Caco-2 (cell line): ENCODE data around the gene ATP1A3. TPM values are rescaled to one million over a fixed set of nuclear protein-coding genes. Genes with fewer than 3 reads are reported as not detected.
"Not testable (repeated sequence)": the region's sequence is repeated elsewhere in the genome, so short reads cannot be mapped to it uniquely, and the experiment has no call there.

Experiments
- Bru-seq: library from RNA; stranded (reverse); fragments of 400-500 nt; gene quantifications from one replicate; lab custom pipeline; 2021; lab: Mats Ljungman, UMichigan
- BruChase-seq, 2 experiments: library from RNA; stranded (reverse); fragments of 400-500 nt; gene quantifications; one replicate each; lab custom pipeline; 2021; lab: Mats Ljungman, UMichigan
- BruUV-seq: library from RNA; stranded (reverse); fragments of 400-500 nt; replicated peaks from 2 replicates; lab custom pipeline; 2021; lab: Mats Ljungman, UMichigan
- CTCF ChIA-PET: fragments of 300-600 bp; sonication (Branson Sonifier 250); formaldehyde crosslinking; loops from one replicate; lab custom pipeline; 2022; ENCODE audit warnings: antibody characterized with exemption; lab: Charles Lee
- POLR2A ChIA-PET: fragments of 300-600 bp; sonication (Branson Sonifier 250); formaldehyde crosslinking; loops from one replicate; lab custom pipeline; 2022; ENCODE audit warnings: antibody characterized with exemption; lab: Charles Lee
- DNase-seq, 2 experiments: peaks; one replicate each; pipeline versions ENCODE4 v3.0.0 to v3.0.0-alpha.2; 2020 to 2022
- H3K27me3 ChIP-seq: replicated peaks from 2 replicates; pipeline ENCODE4 v1.6.0; 2011; ENCODE audit warnings: low read length; ENCODE audit not compliant: control insufficient read depth, insufficient read depth
- H3K36me3 ChIP-seq: 2 replicates; pipeline ENCODE4 v1.5.1; 2011; ENCODE audit warnings: low read length; ENCODE audit not compliant: control insufficient read depth, insufficient read depth
- H3K4me1 ChIP-seq: fragments of 250-450 bp; sonication (Bioruptor Pico); 2 replicates; pipeline ENCODE4 v1.5.1; 2020; ENCODE audit warnings: mild to moderate bottlenecking
- H3K4me3 ChIP-seq: 2 replicates; pipeline ENCODE4 v1.5.1; 2011; ENCODE audit warnings: low read depth, mild to moderate bottlenecking, control low read depth, low read length
- H3K9me3 ChIP-seq: fragments of 250-450 bp; sonication (Bioruptor Pico); 2 replicates; pipeline ENCODE4 v1.5.1; 2020; ENCODE audit warnings: mild to moderate bottlenecking, moderate library complexity
- H3K27ac Mint-ChIP-seq: one replicate; pipeline ENCODE4 v1.8.0; 2022; ENCODE audit warnings: mixed read lengths; ENCODE audit not compliant: unreplicated experiment
- H3K27me3 Mint-ChIP-seq: one replicate; pipeline ENCODE4 v1.8.0; 2022; ENCODE audit warnings: mixed read lengths; ENCODE audit not compliant: insufficient read depth, unreplicated experiment
- H3K36me3 Mint-ChIP-seq: one replicate; pipeline ENCODE4 v1.8.0; 2022; ENCODE audit warnings: mild to moderate bottlenecking, mixed read lengths; ENCODE audit not compliant: insufficient read depth, unreplicated experiment
- H3K4me1 Mint-ChIP-seq: one replicate; pipeline ENCODE4 v1.8.0; 2022; ENCODE audit warnings: low read depth, mixed read lengths; ENCODE audit not compliant: unreplicated experiment
- H3K4me3 Mint-ChIP-seq: one replicate; pipeline ENCODE4 v1.8.0; 2022; ENCODE audit warnings: mild to moderate bottlenecking, moderate library complexity, mixed read lengths; ENCODE audit not compliant: unreplicated experiment
- H3K9me3 Mint-ChIP-seq: one replicate; pipeline ENCODE4 v1.8.0; 2022; ENCODE audit warnings: mixed read lengths; ENCODE audit not compliant: unreplicated experiment
- CTCF ChIP-seq, 2 experiments: fragments of 200-600 bp in 1 of 2; IDR thresholded peaks; 1 replicate in 1 of 2; 2 replicates in 1 of 2; pipeline versions ENCODE4 v1.5.1 to v1.8.0; 2011 to 2022; ENCODE audit warnings: antibody characterized with exemption in 1 of 2, control low read depth in 1 of 2, inconsistent platforms in 1 of 2, low read depth in 1 of 2, low read length in 1 of 2, mild to moderate bottlenecking in 1 of 2, moderate library complexity in 1 of 2; ENCODE audit not compliant: insufficient read depth in 1 of 2, severe bottlenecking in 1 of 2, unreplicated experiment in 1 of 2
- intact Hi-C: fragments of 100-400 bp; cut with micrococcal nuclease; formaldehyde crosslinking; loops from one replicate; pipeline ENCODE4 v1.10.0; 2022; ENCODE audit not compliant: unreplicated experiment
- long read RNA-seq: library from polyadenylated mRNA; stranded (forward); transcript quantifications from one replicate; pipeline ENCODE4 v2.0.0, GENCODE V29; 2022
- total RNA-seq: library from RNA; stranded (reverse); gene quantifications from 2 replicates; pipeline ENCODE4 v1.2.3, GENCODE V29; 2022

The ATP1A3 gene
- 0.54 and 0.84 TPM in 2 replicates for total RNA-seq
- not detected for Bru-seq, nascent RNA
- percentile 12 among the genes with signal in this experiment for BruChase-seq, experiment 1, labeled RNA remaining after a 2-hour chase
- BruChase-seq, experiment 2, labeled RNA remaining after a 6-hour chase = percentile 0 among the genes with signal in this experiment
- long read RNA-seq = 0 reads

- BruUV-seq = no TSS peak
- Histone ChIP-seq H3K27me3 (peaks cover 6% of the 10 kb centered on the region), H3K4me1 (peaks cover 6% of the 10 kb centered on the region), H3K4me3 (peak within 1 kb of the TSS; percentile 42), H3K36me3 (no peaks in the 10 kb centered on the region), H3K9me3 (no peaks in the 10 kb centered on the region)
- TF ChIP-seq CTCF (IDR thresholded peaks at IDR 0.05; ENCODE audit: insufficient read depth in 1 of 2, low read depth in 1 of 2, low read length in 1 of 2, severe bottlenecking in 1 of 2, unreplicated experiment in 1 of 2) = no peak
- peak in 1 of 2 experiments; percentile 74 for DNase-seq
- ChIA-PET CTCF (no interaction called here), POLR2A (no interaction called here)
- Mint-ChIP-seq H3K27me3 (peaks cover 36% of the 10 kb centered on the region), H3K9me3 (no peaks in the 10 kb centered on the region), H3K4me3 (peak within 1 kb of the TSS; percentile 57), H3K36me3 (peaks cover 4% of the 10 kb centered on the region), H3K27ac (no peak within 1 kb of the TSS), H3K4me1 (no peaks in the 10 kb centered on the region)
- intact Hi-C loops = no loop called here
Measured at GRCh38 chr19:41993612-41994483, at the start of gene ATP1A3. TSS of gene ATP1A3 (minus strand) at chr19:41994230. CDS start at chr19:41994076, 154 bp downstream.

- Histone ChIP-seq H3K4me1 (no peaks in the 10 kb centered on the region), H3K27me3 (no peaks in the 10 kb centered on the region), H3K36me3 (no peaks in the 10 kb centered on the region), H3K4me3 (no peak overlapping the region), H3K9me3 (no peaks in the 10 kb centered on the region)
- no peak for TF ChIP-seq CTCF (IDR thresholded peaks at IDR 0.05; ENCODE audit: insufficient read depth in 1 of 2, low read depth in 1 of 2, low read length in 1 of 2, severe bottlenecking in 1 of 2, unreplicated experiment in 1 of 2)
- Mint-ChIP-seq H3K27ac (no peak overlapping the region), H3K4me3 (no peak overlapping the region), H3K9me3 (no peaks in the 10 kb centered on the region), H3K27me3 (peaks cover 16% of the 10 kb centered on the region), H3K36me3 (no peaks in the 10 kb centered on the region), H3K4me1 (no peaks in the 10 kb centered on the region)
- intact Hi-C loops = no loop called here
- ChIA-PET POLR2A (no interaction called here), CTCF (no interaction called here)
- DNase-seq = no peak
- BruUV-seq = no TSS peak
Measured at GRCh38 chr19:42042455-42043170, 48.6 kb upstream of the ATP1A3 start.

- H3K9me3 Mint-ChIP-seq, BruUV-seq, H3K4me1 ChIP-seq, H3K27me3 ChIP-seq, H3K36me3 ChIP-seq, H3K4me3 ChIP-seq, H3K9me3 ChIP-seq, H3K4me3 Mint-ChIP-seq, H3K27ac Mint-ChIP-seq, H3K4me1 Mint-ChIP-seq, CTCF ChIA-PET, DNase-seq, H3K36me3 Mint-ChIP-seq, intact Hi-C loops, POLR2A ChIA-PET: not testable (repeated sequence)
- peaks cover 13% of the 10 kb centered on the region for H3K27me3 Mint-ChIP-seq
Measured at GRCh38 chr19:42040491-42040890, 46.5 kb upstream of the ATP1A3 start.
